Aorta (tissue), 5 donors: ENCODE measurements around the gene CALHM5. TPM values are rescaled to one million over a fixed set of nuclear protein-coding genes. Genes with fewer than 3 reads are reported as not detected.
A peak's percentile ranks its signal among the peaks of the same experiment; 100 is the strongest.

Source experiments
- ATAC-seq: fragments of 200-7000 bp; cut with Tn5 transposase; one replicate; pipeline ENCODE4 v1.9.1; 2022; ENCODE audit warnings: moderate library complexity; ENCODE audit not compliant: low FRiP score
- DNase-seq, 2 donors: peaks; one replicate each; pipeline ENCODE4 v3.0.0-alpha.2; 2020
- H3K27ac ChIP-seq, 2 donors: one replicate each; pipeline ENCODE4 v1.5.1; 2013; ENCODE audit warnings: low read length in 2 of 2, mild to moderate bottlenecking in 2 of 2, moderate library complexity in 2 of 2, control low read depth in 1 of 2, inconsistent platforms in 1 of 2, low read depth in 1 of 2
- H3K27me3 ChIP-seq, 2 donors: one replicate each; pipeline ENCODE4 v1.6.1; 2013; ENCODE audit warnings: control low read depth in 1 of 2, low read length in 1 of 2, mild to moderate bottlenecking in 1 of 2, moderate library complexity in 1 of 2; ENCODE audit not compliant: insufficient read depth in 2 of 2, control insufficient read depth in 1 of 2
- H3K36me3 ChIP-seq, 2 donors: one replicate each; pipeline ENCODE4 v1.6.1; 2013; ENCODE audit warnings: control low read depth in 1 of 2, low read length in 1 of 2, mild to moderate bottlenecking in 1 of 2; ENCODE audit not compliant: insufficient read depth in 2 of 2, control insufficient read depth in 1 of 2
- H3K4me1 ChIP-seq, 2 donors: one replicate each; pipeline ENCODE4 v1.6.1; 2013; ENCODE audit warnings: low read length in 2 of 2, control low read depth in 1 of 2, mild to moderate bottlenecking in 1 of 2, moderate library complexity in 1 of 2; ENCODE audit not compliant: insufficient read depth in 2 of 2, control insufficient read depth in 1 of 2
- H3K4me3 ChIP-seq, 2 donors: one replicate each; pipeline ENCODE4 v1.5.1; 2013; ENCODE audit warnings: low read length in 2 of 2, control low read depth in 1 of 2, mild to moderate bottlenecking in 1 of 2
- H3K9me3 ChIP-seq: one replicate; pipeline ENCODE4 v1.6.1; 2013; ENCODE audit warnings: mild to moderate bottlenecking, low read length; ENCODE audit not compliant: control insufficient read depth
- WGBS, 2 donors: extraction: QIAGEN DNeasy Blood & Tissue Kit; methylation state at CpG; one replicate each; pipeline ENCODE4 v1.1.7; 2013; 5-methylcytosine and 5-hydroxymethylcytosine counted together
- intact Hi-C, 2 donors: fragments of 100-400 bp; cut with DNase I; formaldehyde crosslinking; loops; one replicate each; pipeline versions ENCODE4 v1.14.2 to v1.15.0; 2022
- polyA plus RNA-seq, 2 donors: library from polyadenylated mRNA; stranded (reverse); fragments of 200-250 nt; gene quantifications; one replicate each; pipeline ENCODE4 v1.2.3, GENCODE V29; 2013
- total RNA-seq, 2 donors: library from RNA; stranded (reverse); fragmentation: NEBNext Ultra II Directional; extraction: Animal tissue kit (Norgen Biotek cat#: 25700); gene quantifications; one replicate each; pipeline ENCODE4 v1.2.1, GENCODE V29; 2021
- donor health status: healthy with polysubstance abuse.
- donor health status: Bipolar disorder and iron deficiency.
- donor health status: DM: no; HTN: no; CAD: no.
- donor health status: DM: no; HTN: no; CAD: no.
- donor health status: DM: yes; HTN: yes; CAD: no.

The CALHM5 gene
- total and polyA plus RNA-seq, 4 donors: 4.0 to 15.4 (median 9.8) TPM

GRCh38 chr6:116571683-116572000 is 60.2 kb downstream of the CALHM5 start:
- peak overlapping the region; percentile 39 to 80 for H3K4me3 ChIP-seq
- H3K27ac ChIP-seq: peak overlapping the region; percentile 49 to 79
- intact Hi-C loops: no loop called here
- no peaks in the 10 kb centered on the region for H3K9me3 ChIP-seq
- peaks cover 0 to 3% of the 10 kb centered on the region in 2 donors for H3K4me1 ChIP-seq
- DNase-seq (no peak), ATAC-seq (peak; percentile 71)
- 0% methylated on average over 12 of the region's 12 CpGs for WGBS, 2 donors
- no peaks in the 10 kb centered on the region for H3K27me3 ChIP-seq
- H3K36me3 ChIP-seq: no peaks in the 10 kb centered on the region

- Histone ChIP-seq H3K4me1 (peaks cover 0 to 3% of the 10 kb centered on the region in 2 donors), H3K36me3 (no peaks in the 10 kb centered on the region), H3K27ac (peak overlapping the region in 1 of 2 donors; percentile 45), H3K4me3 (peak overlapping the region; percentile 39 to 80), H3K27me3 (no peaks in the 10 kb centered on the region), H3K9me3 (no peaks in the 10 kb centered on the region)
- intact Hi-C loops: no loop called here
- 2 to 4% methylated on average over 7 of the region's 7 CpGs for WGBS, 2 donors
- no peak for DNase-seq
- ATAC-seq: no peak
These were observed 60.7 kb downstream of the CALHM5 start for GRCh38 chr6:116572162-116572561.

Other genes starting within 250 kb of the CALHM5 start
- 10 to 100 TPM; 77.2 to 78.0 TPM for gene TSPYL1, start 231.7 kb upstream of the CALHM5 start, total RNA-seq
- 10 to 100 TPM; 30.8 to 32.2 TPM for gene TSPYL1, start 231.7 kb upstream of the CALHM5 start, polyA plus RNA-seq
- gene DSE, start 140.7 kb upstream of the CALHM5 start, total RNA-seq: 10 to 100 TPM; 49.8 to 96.7 TPM
- 10 to 100 TPM in 1 of 2 donors, 1 to 10 TPM in 1; 8.5 to 15.9 TPM for gene DSE, start 140.7 kb upstream of the CALHM5 start, polyA plus RNA-seq
- gene CALHM6, start 50.3 kb upstream of the CALHM5 start, total RNA-seq: 1 to 10 TPM; 1.8 to 5.7 TPM
- gene CALHM6, start 50.3 kb upstream of the CALHM5 start, polyA plus RNA-seq: 10 to 100 TPM in 1 of 2 donors, under 1 TPM in 1; 0.82 to 18.7 TPM
- under 1 TPM; 0.36 to 0.55 TPM for gene TRAPPC3L, start 34.0 kb downstream of the CALHM5 start, total RNA-seq
- gene TRAPPC3L, start 34.0 kb downstream of the CALHM5 start, polyA plus RNA-seq: 1 to 10 TPM in 1 of 2 donors, under 1 TPM in 1; 0.54 to 1.8 TPM
- gene CALHM4, start 42.1 kb downstream of the CALHM5 start, total RNA-seq: not detected
- gene CALHM4, start 42.1 kb downstream of the CALHM5 start, polyA plus RNA-seq: under 1 TPM in 1 of 2 donors, not detected in 1; 0.26 TPM
- gene RWDD1, start 59.9 kb downstream of the CALHM5 start, total RNA-seq: 10 to 100 TPM; 40.2 to 41.9 TPM
- 100 to 1,000 TPM in 1 of 2 donors, 10 to 100 TPM in 1; 74.7 to 111 TPM for gene RWDD1, start 59.9 kb downstream of the CALHM5 start, polyA plus RNA-seq
- gene RSPH4A, start 104.8 kb downstream of the CALHM5 start, total RNA-seq: under 1 TPM; 0.48 to 0.68 TPM
- under 1 TPM in 1 of 2 donors, not detected in 1; 0.51 TPM for gene RSPH4A, start 104.8 kb downstream of the CALHM5 start, polyA plus RNA-seq
- gene ZUP1, start 157.1 kb downstream of the CALHM5 start, total RNA-seq: 10 to 100 TPM; 11.4 TPM
- 1 to 10 TPM; 4.6 to 7.1 TPM for gene ZUP1, start 157.1 kb downstream of the CALHM5 start, polyA plus RNA-seq
- 10 to 100 TPM; 18.9 to 21.7 TPM for gene KPNA5, start 169.6 kb downstream of the CALHM5 start, total RNA-seq
- gene KPNA5, start 169.6 kb downstream of the CALHM5 start, polyA plus RNA-seq: 1 to 10 TPM; 3.4 to 3.8 TPM